Measurements from ENCODE around the gene PEX5L. TPM values are rescaled to one million over a fixed set of nuclear protein-coding genes. Genes with fewer than 3 reads are reported as not detected.

PEX5L gene
- total and polyA plus RNA-seq, 2 donors (not counting 1 experiment from before 2014, with no cell fraction given): 0.52 to 5.9 TPM

DNA sequence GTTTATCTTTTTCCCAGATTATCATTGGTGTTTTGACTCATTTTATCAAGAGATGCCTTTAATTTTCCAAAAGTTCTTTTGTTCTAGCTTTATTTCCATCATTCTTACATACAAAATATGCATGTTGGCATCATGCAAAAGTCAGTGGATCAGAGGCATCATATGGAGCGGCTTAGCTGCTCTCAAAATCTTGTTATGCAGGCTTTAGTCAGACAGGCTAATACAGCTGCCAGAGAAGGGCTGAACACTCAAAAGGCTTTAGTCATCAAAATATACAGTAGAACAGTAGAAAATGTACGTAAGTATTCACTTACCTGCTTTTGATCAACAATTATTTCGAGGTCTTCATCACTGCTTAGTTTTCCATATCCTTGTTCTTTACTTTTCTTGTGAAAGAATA, 65.5 kb downstream of the PEX5L start:
- no peaks in the 10 kb centered on the region for H3K36me3 ChIP-seq (ENCODE audit: control insufficient read depth, insufficient read depth, low read length)
- H3K4me1 ChIP-seq (ENCODE audit: control insufficient read depth, extremely low read depth, insufficient read depth, low read length): no peaks in the 10 kb centered on the region
- no peaks in the 10 kb centered on the region for H3K79me2 ChIP-seq (ENCODE audit: control insufficient read depth, insufficient read depth, low read length)
- H3K27me3 ChIP-seq (ENCODE audit: control insufficient read depth, insufficient read depth, low read length): no peaks in the 10 kb centered on the region
- H3K4me3 ChIP-seq (replicated peaks in 1 of 4; ENCODE audit: control extremely low read depth in 1 of 4, insufficient read depth in 1 of 4, low read depth in 3 of 4, low read length in 4 of 4): no peak overlapping the region
- TF ChIP-seq, protein P1, sequence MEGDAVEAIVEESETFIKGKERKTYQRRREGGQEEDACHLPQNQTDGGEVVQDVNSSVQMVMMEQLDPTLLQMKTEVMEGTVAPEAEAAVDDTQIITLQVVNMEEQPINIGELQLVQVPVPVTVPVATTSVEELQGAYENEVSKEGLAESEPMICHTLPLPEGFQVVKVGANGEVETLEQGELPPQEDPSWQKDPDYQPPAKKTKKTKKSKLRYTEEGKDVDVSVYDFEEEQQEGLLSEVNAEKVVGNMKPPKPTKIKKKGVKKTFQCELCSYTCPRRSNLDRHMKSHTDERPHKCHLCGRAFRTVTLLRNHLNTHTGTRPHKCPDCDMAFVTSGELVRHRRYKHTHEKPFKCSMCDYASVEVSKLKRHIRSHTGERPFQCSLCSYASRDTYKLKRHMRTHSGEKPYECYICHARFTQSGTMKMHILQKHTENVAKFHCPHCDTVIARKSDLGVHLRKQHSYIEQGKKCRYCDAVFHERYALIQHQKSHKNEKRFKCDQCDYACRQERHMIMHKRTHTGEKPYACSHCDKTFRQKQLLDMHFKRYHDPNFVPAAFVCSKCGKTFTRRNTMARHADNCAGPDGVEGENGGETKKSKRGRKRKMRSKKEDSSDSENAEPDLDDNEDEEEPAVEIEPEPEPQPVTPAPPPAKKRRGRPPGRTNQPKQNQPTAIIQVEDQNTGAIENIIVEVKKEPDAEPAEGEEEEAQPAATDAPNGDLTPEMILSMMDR (conservative IDR thresholded peaks at IDR 0.05 in 1 of 2, IDR thresholded peaks at IDR 0.05 in 1 of 2; ENCODE audit: low read depth in 1 of 2, low read length in 2 of 2): no peak
- no peak for TF ChIP-seq EZH2 (IDR thresholded peaks at IDR 0.05; ENCODE audit: low read length, missing control alignments)
- H4K20me1 ChIP-seq (ENCODE audit: control insufficient read depth, extremely low read depth, insufficient read depth, low read length): no peaks in the 10 kb centered on the region
- H2AFZ ChIP-seq (ENCODE audit: low read length): no peak overlapping the region
- H3K9me3 ChIP-seq (ENCODE audit: control insufficient read depth, insufficient read depth, low read depth, low read length): no peaks in the 10 kb centered on the region
- DNase-seq (ENCODE audit: low read depth in 2 of 2): no peak
- no peak overlapping the region for H3K4me2 ChIP-seq (ENCODE audit: extremely low read depth, insufficient read depth, low read length)
- H3K9ac ChIP-seq (ENCODE audit: insufficient read depth, low read length): no peak overlapping the region
- no peak overlapping the region for H3K27ac ChIP-seq (ENCODE audit: insufficient read depth, low read length)

DNA sequence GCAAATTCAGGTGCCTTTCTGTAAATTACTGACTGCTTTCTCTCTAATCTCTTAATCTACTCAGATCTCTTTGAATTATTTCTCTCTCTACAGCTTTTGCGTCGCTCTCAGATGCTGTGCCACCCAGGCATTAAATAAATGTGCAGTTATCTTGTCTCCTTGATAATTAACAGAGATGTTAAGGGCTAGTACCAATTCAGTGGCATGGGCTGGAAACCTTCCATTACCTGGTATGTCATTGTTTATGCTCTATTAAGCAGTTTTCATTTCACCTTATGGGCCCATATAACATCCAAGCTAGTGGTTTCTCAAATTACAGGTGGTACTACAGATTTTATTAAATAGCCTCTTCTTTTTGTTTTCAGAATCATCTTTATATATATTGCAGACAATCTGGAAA, 66.0 kb downstream of the PEX5L start:
- Histone ChIP-seq H3K4me2 (ENCODE audit: extremely low read depth, insufficient read depth, low read length) (no peak overlapping the region), H3K79me2 (ENCODE audit: control insufficient read depth, insufficient read depth, low read length) (no peaks in the 10 kb centered on the region), H3K9ac (ENCODE audit: insufficient read depth, low read length) (no peak overlapping the region), H4K20me1 (ENCODE audit: control insufficient read depth, extremely low read depth, insufficient read depth, low read length) (no peaks in the 10 kb centered on the region), H3K27me3 (ENCODE audit: control insufficient read depth, insufficient read depth, low read length) (no peaks in the 10 kb centered on the region), H3K4me3 (replicated peaks in 1 of 4; ENCODE audit: control extremely low read depth in 1 of 4, insufficient read depth in 1 of 4, low read depth in 3 of 4, low read length in 4 of 4) (no peak overlapping the region), H3K9me3 (ENCODE audit: control insufficient read depth, insufficient read depth, low read depth, low read length) (no peaks in the 10 kb centered on the region), H3K4me1 (ENCODE audit: control insufficient read depth, extremely low read depth, insufficient read depth, low read length) (no peaks in the 10 kb centered on the region), H2AFZ (ENCODE audit: low read length) (no peak overlapping the region), H3K27ac (ENCODE audit: insufficient read depth, low read length) (no peak overlapping the region), H3K36me3 (ENCODE audit: control insufficient read depth, insufficient read depth, low read length) (no peaks in the 10 kb centered on the region)
- no peak for DNase-seq (ENCODE audit: low read depth in 2 of 2)
- TF ChIP-seq, protein P1 (conservative IDR thresholded peaks at IDR 0.05 in 1 of 2, IDR thresholded peaks at IDR 0.05 in 1 of 2; ENCODE audit: low read depth in 1 of 2, low read length in 2 of 2): no peak
- no peak for TF ChIP-seq EZH2 (IDR thresholded peaks at IDR 0.05; ENCODE audit: low read length, missing control alignments)

DNA sequence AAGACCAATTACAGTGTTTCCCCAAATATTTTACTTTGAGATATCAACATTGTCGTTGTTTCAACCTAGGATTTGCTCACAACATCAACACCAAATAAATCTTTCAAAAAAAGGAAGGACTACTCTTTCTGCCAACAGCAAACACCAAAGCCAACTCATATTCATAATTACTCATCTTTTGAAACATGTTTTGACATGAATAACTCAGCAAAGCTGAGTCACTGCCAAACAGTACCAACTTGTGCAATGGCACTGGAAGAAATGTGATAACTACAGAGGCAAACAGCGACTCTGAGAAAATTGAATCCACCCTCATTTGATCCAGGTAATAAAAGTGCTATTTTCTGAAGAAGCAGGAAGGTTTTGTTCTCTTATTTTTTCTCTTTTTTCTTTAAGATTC, 67.2 kb downstream of the PEX5L start:
- no peaks in the 10 kb centered on the region for H3K36me3 ChIP-seq (ENCODE audit: control insufficient read depth, insufficient read depth, low read length)
- no peaks in the 10 kb centered on the region for H3K27me3 ChIP-seq (ENCODE audit: control insufficient read depth, insufficient read depth, low read length)
- H3K27ac ChIP-seq (ENCODE audit: insufficient read depth, low read length): no peak overlapping the region
- H3K4me2 ChIP-seq (ENCODE audit: extremely low read depth, insufficient read depth, low read length): no peak overlapping the region
- H3K4me1 ChIP-seq (ENCODE audit: control insufficient read depth, extremely low read depth, insufficient read depth, low read length): no peaks in the 10 kb centered on the region
- TF ChIP-seq, protein P1 (conservative IDR thresholded peaks at IDR 0.05 in 1 of 2, IDR thresholded peaks at IDR 0.05 in 1 of 2; ENCODE audit: low read depth in 1 of 2, low read length in 2 of 2): no peak
- TF ChIP-seq EZH2 (IDR thresholded peaks at IDR 0.05; ENCODE audit: low read length, missing control alignments): no peak
- H3K4me3 ChIP-seq (replicated peaks in 1 of 4; ENCODE audit: control extremely low read depth in 1 of 4, insufficient read depth in 1 of 4, low read depth in 3 of 4, low read length in 4 of 4): no peak overlapping the region
- H2AFZ ChIP-seq (ENCODE audit: low read length): no peak overlapping the region
- no peaks in the 10 kb centered on the region for H3K9me3 ChIP-seq (ENCODE audit: control insufficient read depth, insufficient read depth, low read depth, low read length)
- H3K9ac ChIP-seq (ENCODE audit: insufficient read depth, low read length): no peak overlapping the region
- no peaks in the 10 kb centered on the region for H3K79me2 ChIP-seq (ENCODE audit: control insufficient read depth, insufficient read depth, low read length)
- H4K20me1 ChIP-seq (ENCODE audit: control insufficient read depth, extremely low read depth, insufficient read depth, low read length): no peaks in the 10 kb centered on the region
- DNase-seq (ENCODE audit: low read depth in 2 of 2): peak; percentile 14 to 45

Data from fibroblast of lung (primary cell).